Activated CD4-positive, alpha-beta T cell treated with anti-CD3 and anti-CD28 coated beads, Interleukin-2, amount 50 U/mL, for 48 hours (primary cell): ENCODE results near the gene DNER.

Experiments used
- DNase-seq, 2 experiments: peaks; one replicate each; pipeline ENCODE4 v3.0.0-alpha.2; 2020

DNER gene

GRCh38 chr2:229666811-229667210, 47.5 kb downstream of the DNER start:
- DNase-seq: no peak

- no peak for DNase-seq
These were observed 49.2 kb downstream of the DNER start for GRCh38 chr2:229665158-229665557.

DNA sequence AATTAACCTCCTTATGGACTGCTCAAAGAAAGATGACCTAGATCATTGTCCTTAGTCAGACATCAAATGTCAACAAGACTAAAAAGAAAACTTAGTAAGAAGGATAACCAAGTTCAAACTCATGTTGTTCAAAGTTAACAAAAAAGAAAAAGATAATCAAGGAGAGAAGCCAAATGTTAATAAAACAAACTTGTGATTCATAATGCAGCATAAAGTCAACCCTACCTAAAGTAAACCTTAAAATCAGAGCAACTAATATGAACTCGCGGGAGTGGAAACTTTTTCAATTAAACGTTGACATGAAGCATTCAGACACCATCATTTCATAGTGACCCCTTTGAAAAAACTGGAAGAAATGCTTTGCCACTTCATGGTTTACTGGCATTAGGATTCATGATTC, 52.9 kb downstream of the DNER start:
- no peak for DNase-seq

GRCh38 chr2:229660951-229661350, 53.4 kb downstream of the DNER start:
- no peak for DNase-seq

DNA sequence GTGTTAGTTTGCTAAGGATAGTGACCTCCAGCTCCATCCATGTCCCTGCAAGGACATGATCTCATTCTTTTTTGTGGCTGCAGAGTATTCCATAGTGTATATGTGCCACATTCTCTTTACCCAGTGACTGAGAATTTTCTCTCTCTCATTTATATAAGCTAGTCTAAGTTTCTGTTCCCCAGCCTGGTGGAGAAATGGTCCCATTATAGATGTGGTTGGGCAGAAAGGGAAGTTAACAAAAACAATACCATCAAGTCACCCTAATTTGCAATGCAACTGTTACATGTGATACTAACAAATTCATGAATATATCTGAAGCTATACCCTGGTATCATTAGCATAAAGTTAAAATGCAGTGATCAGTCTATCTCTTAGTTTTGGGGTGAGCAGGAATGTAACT, 54.0 kb downstream of the DNER start:
- DNase-seq: no peak

DNA sequence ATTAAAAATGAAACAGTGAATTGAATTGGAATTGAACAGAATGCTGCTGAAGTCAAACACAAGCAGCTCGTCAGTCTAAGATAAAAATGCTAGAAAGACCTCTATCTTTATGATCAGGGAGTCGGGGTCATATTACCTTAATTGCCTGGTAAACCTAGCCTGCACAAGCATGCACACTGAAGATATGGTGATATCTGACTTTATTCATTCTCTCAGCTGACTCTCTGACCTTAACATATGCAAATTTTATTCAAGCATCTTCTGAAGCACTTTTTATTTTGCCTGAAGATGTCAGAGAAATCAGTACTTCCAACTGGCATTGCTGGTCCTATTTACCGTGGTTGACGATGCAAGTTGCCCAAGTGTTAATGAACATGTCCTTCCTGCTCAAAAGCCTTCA, 56.4 kb downstream of the DNER start:
- DNase-seq: no peak

DNA sequence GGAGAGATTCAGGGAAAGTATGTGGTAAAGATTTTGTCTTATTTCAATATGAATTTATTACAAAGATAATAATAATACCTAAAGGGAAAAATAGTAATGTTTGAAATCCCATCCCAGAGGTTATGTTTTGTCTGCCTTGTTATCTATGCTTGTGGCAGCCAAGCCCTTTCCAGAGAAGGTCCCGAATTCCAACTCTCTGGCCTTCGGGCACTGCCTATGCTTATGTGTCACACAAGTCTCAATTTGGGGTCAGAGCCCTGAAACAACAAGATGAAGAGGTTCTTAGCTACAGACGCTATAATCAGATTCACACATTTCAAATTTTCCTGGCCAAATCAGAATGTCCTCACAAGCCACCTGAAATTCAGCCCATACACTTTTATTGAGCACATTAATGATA, 59.9 kb downstream of the DNER start:
- DNase-seq: no peak

DNA sequence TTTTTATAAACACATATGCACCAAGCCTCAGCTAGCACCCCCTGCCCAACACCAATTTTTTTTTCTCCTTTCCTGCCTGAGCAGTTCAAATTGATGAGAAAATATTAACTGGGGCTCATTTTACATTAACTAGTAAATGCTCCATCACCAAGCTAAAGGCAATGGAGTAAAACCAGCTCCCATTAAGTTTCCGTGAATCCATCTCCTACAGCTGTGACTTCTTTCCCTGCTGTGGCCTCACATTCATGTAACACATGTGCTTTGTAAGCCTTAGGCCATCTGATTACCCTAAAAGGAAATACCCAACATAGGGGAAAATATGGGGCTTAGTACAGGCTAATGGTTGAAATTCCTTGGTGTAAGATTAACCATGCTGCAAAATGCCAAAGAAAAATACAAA, 60.8 kb downstream of the DNER start:
- DNase-seq: no peak

DNA sequence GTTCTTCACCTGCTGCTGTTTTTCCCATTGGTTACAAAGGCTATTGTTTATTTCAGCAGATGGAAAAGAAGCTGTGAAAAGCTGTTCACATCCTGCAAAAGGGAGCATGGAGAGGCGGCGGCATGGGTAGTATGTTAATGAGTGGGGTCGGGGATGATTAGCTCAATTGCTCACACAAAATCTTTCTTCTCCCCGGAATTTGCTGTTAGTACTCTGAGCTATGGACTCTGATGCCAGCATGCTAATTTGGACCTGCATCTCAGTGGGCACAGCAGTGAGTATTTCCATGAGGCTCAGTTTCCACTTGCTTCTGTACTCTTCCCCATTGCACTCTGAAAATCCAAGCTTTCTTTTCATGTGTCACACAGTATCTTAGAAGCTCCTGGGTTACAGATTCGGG, 61.6 kb downstream of the DNER start:
- DNase-seq: no peak

DNA sequence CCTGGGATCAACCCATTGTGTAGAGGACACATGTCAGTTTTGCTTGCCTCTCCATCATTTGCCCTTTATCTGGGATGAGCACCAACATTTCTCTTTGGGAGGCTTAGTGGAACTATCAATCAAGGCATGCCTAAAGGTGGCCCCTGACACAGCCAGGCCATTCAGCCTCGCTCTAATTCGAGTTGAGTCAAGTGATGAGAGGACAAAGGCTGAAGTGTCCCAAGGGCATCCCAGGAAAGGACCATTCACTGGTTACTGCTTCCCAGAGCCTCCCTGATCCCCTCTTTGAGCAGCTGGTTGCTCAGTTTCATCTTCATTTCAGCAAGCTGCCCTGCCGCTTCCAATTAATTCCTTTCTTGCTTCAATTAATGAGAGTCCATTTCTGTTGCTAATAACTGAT, 63.5 kb downstream of the DNER start:
- no peak for DNase-seq

GRCh38 chr2:229650059-229650458, 64.3 kb downstream of the DNER start:
- no peak for DNase-seq

GRCh38 chr2:229646186-229646723, 68.1 kb downstream of the DNER start:
- DNase-seq: no peak

DNA sequence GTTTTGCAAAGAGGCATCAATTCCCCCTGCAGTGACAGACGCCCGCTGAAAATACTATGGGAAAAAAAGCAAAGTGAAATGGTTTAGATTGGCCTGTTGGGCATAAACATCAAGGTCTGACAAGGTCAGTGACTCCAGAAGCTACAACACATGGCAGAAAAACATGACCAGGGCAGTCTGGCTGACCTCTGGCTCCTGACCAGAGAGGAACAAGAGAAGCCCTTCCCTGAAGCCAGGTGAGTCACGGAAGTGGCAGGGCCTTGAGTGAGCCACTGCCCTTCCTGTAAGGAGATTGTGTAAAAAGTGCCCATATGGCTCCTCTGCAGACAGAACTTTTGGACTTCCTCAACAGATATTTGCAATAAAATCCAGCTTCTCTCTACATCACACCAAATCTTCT, 72.0 kb downstream of the DNER start:
- DNase-seq: no peak

- no peak for DNase-seq
These were observed 72.7 kb downstream of the DNER start for GRCh38 chr2:229641676-229642075.

GRCh38 chr2:229640636-229641035, 73.7 kb downstream of the DNER start:
- DNase-seq: no peak

- no peak for DNase-seq
These were observed 77.8 kb downstream of the DNER start for GRCh38 chr2:229636571-229636970.

GRCh38 chr2:229635371-229635680, 79.0 kb downstream of the DNER start:
- DNase-seq: no peak

GRCh38 chr2:229634601-229635370, 79.6 kb downstream of the DNER start:
- no peak for DNase-seq

DNA sequence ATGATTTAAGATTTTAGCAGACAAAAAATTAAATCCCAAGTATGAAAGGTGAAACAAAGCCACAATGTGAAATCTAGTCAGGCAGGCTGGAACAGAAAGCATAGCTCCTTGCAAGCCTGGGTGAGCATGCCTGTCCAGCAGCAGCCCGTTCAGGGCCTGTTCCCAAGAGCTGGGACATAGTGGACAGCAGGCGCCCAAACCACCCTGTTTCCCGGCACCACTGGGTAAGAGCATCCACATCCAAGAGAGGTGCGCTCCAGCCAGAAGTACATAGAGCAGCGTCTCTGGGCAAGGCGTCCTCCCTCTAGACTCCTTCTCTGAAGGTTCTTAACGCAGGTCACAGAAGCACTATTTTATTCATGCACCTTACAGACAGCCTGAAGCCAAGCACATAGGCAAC, 80.8 kb downstream of the DNER start:
- DNase-seq: no peak

- no peak for DNase-seq
These were observed 85.3 kb downstream of the DNER start for GRCh38 chr2:229629039-229629438.

GRCh38 chr2:229627728-229628127, 86.6 kb downstream of the DNER start:
- no peak for DNase-seq

GRCh38 chr2:229622495-229623355, 91.6 kb downstream of the DNER start:
- no peak for DNase-seq

DNA sequence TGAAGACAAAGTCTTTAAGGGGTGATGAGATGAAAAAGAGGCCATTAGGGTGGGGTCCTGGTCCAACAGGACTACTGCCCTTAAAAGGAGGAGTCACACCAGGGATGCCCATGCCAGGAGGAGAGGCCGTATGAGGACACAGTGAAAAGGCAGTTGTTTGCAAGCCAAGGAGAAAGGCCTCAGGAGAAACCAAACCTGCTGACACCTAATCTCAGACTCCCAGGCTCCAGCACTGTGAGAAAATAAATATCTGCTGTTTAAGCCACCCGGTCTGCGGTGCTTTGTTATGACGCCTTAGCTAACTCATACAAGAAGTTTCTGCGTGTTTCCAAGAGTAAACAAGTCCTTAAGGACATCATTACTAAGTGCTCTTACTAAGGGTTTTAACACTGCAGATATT, 93.6 kb downstream of the DNER start:
- DNase-seq: no peak

- no peak for DNase-seq
These were observed 94.1 kb downstream of the DNER start for GRCh38 chr2:229620289-229620688.
